Panc1 (cell line): ENCODE results near the gene PLA2G4C. TPM values are rescaled to one million over a fixed set of nuclear protein-coding genes. Genes with fewer than 3 reads are reported as not detected.

Experiments used
- ATAC-seq: fragments of 200-7000 bp; cut with Tn5 transposase; 2 replicates; pipeline ENCODE4 v1.9.1; 2020; ENCODE audit warnings: mild to moderate bottlenecking, moderate library complexity
- BruUV-seq: library from RNA; stranded (reverse); fragments of 400-500 nt; replicated peaks from 2 replicates; lab custom pipeline; 2021; lab: Mats Ljungman, UMichigan
- CTCF ChIA-PET: fragments of 300-600 bp; sonication (Branson Sonifier 250); formaldehyde crosslinking; loops from one replicate; lab custom pipeline; 2022; ENCODE audit warnings: antibody characterized with exemption; lab: Charles Lee
- POLR2A ChIA-PET: fragments of 300-600 bp; sonication (Branson Sonifier 250); formaldehyde crosslinking; loops from one replicate; lab custom pipeline; 2022; ENCODE audit warnings: antibody characterized with exemption; lab: Charles Lee
- DNase-seq: peaks from one replicate; pipeline ENCODE4 v3.0.0-alpha.2; 2010; ENCODE audit warnings: low read depth, low spot score
- H3K27ac ChIP-seq: 2 replicates; pipeline ENCODE4 v1.5.1; 2011; ENCODE audit warnings: mild to moderate bottlenecking, low read length, inconsistent platforms
- H3K27me3 ChIP-seq: fragments of 200-500 bp; sonication (Bioruptor generic); 2 replicates; pipeline ENCODE4 v1.6.0; 2014; ENCODE audit warnings: low read length, inconsistent platforms; ENCODE audit not compliant: control insufficient read depth, insufficient read depth
- H3K36me3 ChIP-seq: fragments of 200-500 bp; sonication (Bioruptor generic); 2 replicates; pipeline ENCODE4 v1.5.1; 2014; ENCODE audit warnings: inconsistent platforms, mild to moderate bottlenecking, low read length, moderate library complexity; ENCODE audit not compliant: control insufficient read depth, insufficient read depth
- H3K4me1 ChIP-seq: 2 replicates; pipeline ENCODE4 v1.5.1; 2011; ENCODE audit warnings: inconsistent platforms, mild to moderate bottlenecking, low read length, moderate library complexity; ENCODE audit not compliant: control insufficient read depth, insufficient read depth
- H3K4me3 ChIP-seq, 2 experiments: 2 replicates each; pipeline ENCODE4 v1.5.1; 2011 to 2012; ENCODE audit warnings: low read depth in 2 of 2, low read length in 2 of 2, mild to moderate bottlenecking in 2 of 2, inconsistent platforms in 1 of 2, moderate library complexity in 1 of 2
- H3K9me3 ChIP-seq: fragments of 200-500 bp; sonication (Bioruptor generic); 2 replicates; pipeline ENCODE4 v1.5.1; 2014; ENCODE audit warnings: low read depth, mild to moderate bottlenecking, inconsistent platforms, low read length, moderate library complexity; ENCODE audit not compliant: control insufficient read depth, insufficient read depth
- POLR2AphosphoS5 ChIP-seq: IDR thresholded peaks from 2 replicates; pipeline ENCODE4 v1.6.1; 2012; ENCODE audit warnings: mild to moderate bottlenecking, low read depth, low read length, moderate library complexity
- SIN3A ChIP-seq: IDR thresholded peaks from 2 replicates; pipeline ENCODE4 v1.6.1; 2012; ENCODE audit warnings: low read depth, mild to moderate bottlenecking, low read length, moderate library complexity, borderline replicate concordance; ENCODE audit not compliant: insufficient read depth
- TCF7L2 ChIP-seq: IDR thresholded peaks from 2 replicates; pipeline ENCODE4 v1.6.1; 2011; ENCODE audit warnings: mild to moderate bottlenecking, low read depth, low read length, inconsistent platforms
- in situ Hi-C: cut with HindIII; loops from 2 replicates; pipeline ENCODE4 v1.10.0; 2016; ENCODE audit warnings: low sequenced_read_pairs, low pct_unique_long_range_greater_than_20kb
- intact Hi-C: fragments of 100-400 bp; cut with micrococcal nuclease; formaldehyde crosslinking; loops from one replicate; pipeline ENCODE4 v1.10.0; 2022; ENCODE audit not compliant: unreplicated experiment
- total RNA-seq: library from RNA; stranded (reverse); gene quantifications from one replicate; pipeline ENCODE4 v1.2.1, GENCODE V29; 2021; ENCODE audit not compliant: unreplicated experiment
- TF ChIP-seq, protein P1 (sequence below), 2 experiments: IDR thresholded peaks; 2 replicates each; pipeline ENCODE4 v1.6.1; 2011 to 2012; ENCODE audit warnings: low read depth in 2 of 2, control low read depth in 1 of 2, low read length in 1 of 2, mild to moderate bottlenecking in 1 of 2, moderate library complexity in 1 of 2; ENCODE audit not compliant: insufficient read depth in 1 of 2
- TF ChIP-seq, protein P2 (sequence below): fragments of 450-650 bp; IDR thresholded peaks from 2 replicates; pipeline ENCODE4 v1.5.1; 2017; ENCODE audit warnings: mild to moderate bottlenecking

Gene PLA2G4C
- total RNA-seq, 1 experiment from 2014 or later = 2.0 TPM

DNA sequence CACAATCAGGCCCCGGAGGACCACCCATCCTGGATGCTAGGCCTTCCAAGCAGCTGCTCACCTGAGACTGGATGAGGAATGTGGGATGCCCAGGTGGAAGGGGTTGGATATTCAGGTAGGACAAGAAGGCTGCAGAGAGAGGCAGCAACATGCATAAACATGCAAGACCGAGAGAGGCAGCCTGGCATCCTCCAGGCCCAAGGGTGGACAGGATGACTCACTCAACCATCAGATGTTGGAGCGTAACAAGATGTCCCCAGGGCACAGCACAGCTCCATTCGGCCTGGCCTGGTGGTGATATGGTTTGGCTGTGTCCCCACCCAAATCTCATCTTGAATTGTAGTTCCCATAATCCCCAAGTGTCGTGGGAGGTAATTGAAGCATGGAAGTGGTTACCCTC lies 56.8 kb downstream of the PLA2G4C start:
- POLR2A ChIA-PET = no interaction called here
- DNase-seq = no peak
- in situ Hi-C loops = no loop called here

DNA sequence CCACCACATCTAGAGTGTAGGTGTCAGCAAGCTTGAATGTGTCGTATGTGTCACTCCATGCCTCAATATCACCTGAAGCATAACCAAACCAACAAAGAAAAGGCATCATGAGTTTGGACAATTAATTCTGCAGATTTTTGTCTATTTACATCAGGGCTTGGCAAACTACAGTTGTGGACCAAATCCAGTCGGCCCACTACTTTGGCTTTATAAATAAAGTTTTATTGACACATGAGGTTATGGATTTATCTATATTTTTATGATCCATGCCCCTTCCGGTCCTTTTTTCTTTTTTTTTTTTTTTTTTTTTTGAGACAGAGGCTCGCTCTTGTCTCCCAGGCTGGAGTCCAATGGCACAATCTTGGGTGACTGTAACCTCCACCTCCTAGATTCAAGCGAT lies 57.5 kb downstream of the PLA2G4C start:
- TF ChIP-seq, protein P1, sequence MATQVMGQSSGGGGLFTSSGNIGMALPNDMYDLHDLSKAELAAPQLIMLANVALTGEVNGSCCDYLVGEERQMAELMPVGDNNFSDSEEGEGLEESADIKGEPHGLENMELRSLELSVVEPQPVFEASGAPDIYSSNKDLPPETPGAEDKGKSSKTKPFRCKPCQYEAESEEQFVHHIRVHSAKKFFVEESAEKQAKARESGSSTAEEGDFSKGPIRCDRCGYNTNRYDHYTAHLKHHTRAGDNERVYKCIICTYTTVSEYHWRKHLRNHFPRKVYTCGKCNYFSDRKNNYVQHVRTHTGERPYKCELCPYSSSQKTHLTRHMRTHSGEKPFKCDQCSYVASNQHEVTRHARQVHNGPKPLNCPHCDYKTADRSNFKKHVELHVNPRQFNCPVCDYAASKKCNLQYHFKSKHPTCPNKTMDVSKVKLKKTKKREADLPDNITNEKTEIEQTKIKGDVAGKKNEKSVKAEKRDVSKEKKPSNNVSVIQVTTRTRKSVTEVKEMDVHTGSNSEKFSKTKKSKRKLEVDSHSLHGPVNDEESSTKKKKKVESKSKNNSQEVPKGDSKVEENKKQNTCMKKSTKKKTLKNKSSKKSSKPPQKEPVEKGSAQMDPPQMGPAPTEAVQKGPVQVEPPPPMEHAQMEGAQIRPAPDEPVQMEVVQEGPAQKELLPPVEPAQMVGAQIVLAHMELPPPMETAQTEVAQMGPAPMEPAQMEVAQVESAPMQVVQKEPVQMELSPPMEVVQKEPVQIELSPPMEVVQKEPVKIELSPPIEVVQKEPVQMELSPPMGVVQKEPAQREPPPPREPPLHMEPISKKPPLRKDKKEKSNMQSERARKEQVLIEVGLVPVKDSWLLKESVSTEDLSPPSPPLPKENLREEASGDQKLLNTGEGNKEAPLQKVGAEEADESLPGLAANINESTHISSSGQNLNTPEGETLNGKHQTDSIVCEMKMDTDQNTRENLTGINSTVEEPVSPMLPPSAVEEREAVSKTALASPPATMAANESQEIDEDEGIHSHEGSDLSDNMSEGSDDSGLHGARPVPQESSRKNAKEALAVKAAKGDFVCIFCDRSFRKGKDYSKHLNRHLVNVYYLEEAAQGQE (IDR thresholded peaks at IDR 0.05; ENCODE audit: insufficient read depth in 1 of 2, low read depth in 2 of 2, low read length in 1 of 2) = no peak
- TF ChIP-seq, protein P2, sequence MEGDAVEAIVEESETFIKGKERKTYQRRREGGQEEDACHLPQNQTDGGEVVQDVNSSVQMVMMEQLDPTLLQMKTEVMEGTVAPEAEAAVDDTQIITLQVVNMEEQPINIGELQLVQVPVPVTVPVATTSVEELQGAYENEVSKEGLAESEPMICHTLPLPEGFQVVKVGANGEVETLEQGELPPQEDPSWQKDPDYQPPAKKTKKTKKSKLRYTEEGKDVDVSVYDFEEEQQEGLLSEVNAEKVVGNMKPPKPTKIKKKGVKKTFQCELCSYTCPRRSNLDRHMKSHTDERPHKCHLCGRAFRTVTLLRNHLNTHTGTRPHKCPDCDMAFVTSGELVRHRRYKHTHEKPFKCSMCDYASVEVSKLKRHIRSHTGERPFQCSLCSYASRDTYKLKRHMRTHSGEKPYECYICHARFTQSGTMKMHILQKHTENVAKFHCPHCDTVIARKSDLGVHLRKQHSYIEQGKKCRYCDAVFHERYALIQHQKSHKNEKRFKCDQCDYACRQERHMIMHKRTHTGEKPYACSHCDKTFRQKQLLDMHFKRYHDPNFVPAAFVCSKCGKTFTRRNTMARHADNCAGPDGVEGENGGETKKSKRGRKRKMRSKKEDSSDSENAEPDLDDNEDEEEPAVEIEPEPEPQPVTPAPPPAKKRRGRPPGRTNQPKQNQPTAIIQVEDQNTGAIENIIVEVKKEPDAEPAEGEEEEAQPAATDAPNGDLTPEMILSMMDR = no peak
- TF ChIP-seq TCF7L2 (no peak), SIN3A (no peak), POLR2AphosphoS5 (no peak)
- ChIA-PET CTCF (no interaction called here), POLR2A (no interaction called here)
- no TSS peak for BruUV-seq
- no peaks in the 10 kb centered on the region for H3K27me3 ChIP-seq
- DNase-seq (no peak), ATAC-seq (no peak)
- no peak overlapping the region for H3K4me3 ChIP-seq
- intact Hi-C loops (no loop called here), in situ Hi-C loops (no loop called here)
- no peaks in the 10 kb centered on the region for H3K9me3 ChIP-seq
- no peaks in the 10 kb centered on the region for H3K36me3 ChIP-seq
- no peaks in the 10 kb centered on the region for H3K4me1 ChIP-seq
- H3K27ac ChIP-seq = no peak overlapping the region

More for the DNA sequence above, 56.8 kb downstream of the PLA2G4C start:
- TF ChIP-seq SIN3A = no peak
- TF ChIP-seq POLR2AphosphoS5 = no peak
- TF ChIP-seq, protein P2 = no peak
- TF ChIP-seq TCF7L2 = no peak
- TF ChIP-seq, protein P1 (IDR thresholded peaks at IDR 0.05; ENCODE audit: insufficient read depth in 1 of 2, low read depth in 2 of 2, low read length in 1 of 2) = no peak
- CTCF ChIA-PET = no interaction called here
- no peak for ATAC-seq
- Histone ChIP-seq H3K27ac (no peak overlapping the region), H3K4me1 (no peaks in the 10 kb centered on the region), H3K4me3 (no peak overlapping the region), H3K36me3 (no peaks in the 10 kb centered on the region), H3K9me3 (no peaks in the 10 kb centered on the region), H3K27me3 (no peaks in the 10 kb centered on the region)
- BruUV-seq = no TSS peak
- intact Hi-C loops = no loop called here
